Measurements from ENCODE around the gene SLC25A2. TPM values are rescaled to one million over a fixed set of nuclear protein-coding genes. Genes with fewer than 3 reads are reported as not detected.

The SLC25A2 gene
- total and polyA plus RNA-seq, 2 of the 13 experiments (the other 11 are each of a cell fraction or from before 2014, with no cell fraction given) = 0.13 TPM; not detected in 1

DNA sequence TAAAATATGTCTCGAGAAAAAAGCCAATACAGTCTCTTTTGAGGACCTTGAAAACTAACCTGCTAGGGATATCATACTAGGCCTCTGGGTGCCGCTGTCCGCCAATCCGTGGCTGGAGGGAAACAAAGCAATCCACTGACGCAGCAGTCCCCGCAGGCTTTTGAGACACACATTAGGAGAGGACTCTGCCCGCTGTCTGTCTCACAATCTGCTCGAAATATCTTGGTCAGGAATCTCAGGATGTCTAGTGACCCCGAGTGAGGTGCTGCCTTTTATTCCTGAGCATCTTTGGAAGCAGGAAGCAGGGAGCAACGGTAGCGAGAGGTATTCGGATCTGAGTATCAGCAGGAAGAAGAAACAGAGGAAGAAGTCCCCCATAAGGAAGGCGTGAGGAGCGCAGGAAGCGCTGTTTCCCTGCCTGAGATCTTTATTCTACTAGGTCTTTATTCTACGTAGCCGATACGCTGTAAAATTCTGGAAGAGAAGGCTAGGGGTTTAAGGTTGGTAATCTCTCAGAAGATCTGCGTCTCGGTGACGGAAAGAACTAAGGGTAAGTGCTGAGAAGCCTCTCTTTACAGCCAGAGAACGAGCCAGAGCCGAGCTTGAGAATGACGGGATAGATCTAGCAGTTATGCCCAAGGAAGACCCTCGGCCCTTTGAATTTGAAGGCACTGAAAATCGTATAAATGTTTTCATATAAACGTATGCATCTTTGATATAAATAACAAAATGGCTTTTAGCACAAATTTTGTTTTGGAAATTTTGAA lies 22.4 kb upstream of the SLC25A2 start (continued):
- TF ChIP-seq, protein P1, sequence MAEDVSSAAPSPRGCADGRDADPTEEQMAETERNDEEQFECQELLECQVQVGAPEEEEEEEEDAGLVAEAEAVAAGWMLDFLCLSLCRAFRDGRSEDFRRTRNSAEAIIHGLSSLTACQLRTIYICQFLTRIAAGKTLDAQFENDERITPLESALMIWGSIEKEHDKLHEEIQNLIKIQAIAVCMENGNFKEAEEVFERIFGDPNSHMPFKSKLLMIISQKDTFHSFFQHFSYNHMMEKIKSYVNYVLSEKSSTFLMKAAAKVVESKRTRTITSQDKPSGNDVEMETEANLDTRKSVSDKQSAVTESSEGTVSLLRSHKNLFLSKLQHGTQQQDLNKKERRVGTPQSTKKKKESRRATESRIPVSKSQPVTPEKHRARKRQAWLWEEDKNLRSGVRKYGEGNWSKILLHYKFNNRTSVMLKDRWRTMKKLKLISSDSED (CRISPR knock-in tag; IDR thresholded peaks at IDR 0.05) = no peak
- TF ChIP-seq, protein P2, sequence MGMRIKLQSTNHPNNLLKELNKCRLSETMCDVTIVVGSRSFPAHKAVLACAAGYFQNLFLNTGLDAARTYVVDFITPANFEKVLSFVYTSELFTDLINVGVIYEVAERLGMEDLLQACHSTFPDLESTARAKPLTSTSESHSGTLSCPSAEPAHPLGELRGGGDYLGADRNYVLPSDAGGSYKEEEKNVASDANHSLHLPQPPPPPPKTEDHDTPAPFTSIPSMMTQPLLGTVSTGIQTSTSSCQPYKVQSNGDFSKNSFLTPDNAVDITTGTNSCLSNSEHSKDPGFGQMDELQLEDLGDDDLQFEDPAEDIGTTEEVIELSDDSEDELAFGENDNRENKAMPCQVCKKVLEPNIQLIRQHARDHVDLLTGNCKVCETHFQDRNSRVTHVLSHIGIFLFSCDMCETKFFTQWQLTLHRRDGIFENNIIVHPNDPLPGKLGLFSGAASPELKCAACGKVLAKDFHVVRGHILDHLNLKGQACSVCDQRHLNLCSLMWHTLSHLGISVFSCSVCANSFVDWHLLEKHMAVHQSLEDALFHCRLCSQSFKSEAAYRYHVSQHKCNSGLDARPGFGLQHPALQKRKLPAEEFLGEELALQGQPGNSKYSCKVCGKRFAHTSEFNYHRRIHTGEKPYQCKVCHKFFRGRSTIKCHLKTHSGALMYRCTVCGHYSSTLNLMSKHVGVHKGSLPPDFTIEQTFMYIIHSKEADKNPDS (CRISPR knock-in tag; IDR thresholded peaks at IDR 0.05) = no peak
- TF ChIP-seq HOXD1 (CRISPR knock-in tag; IDR thresholded peaks at IDR 0.05) (no peak), MIER3 (CRISPR knock-in tag; IDR thresholded peaks at IDR 0.05; ENCODE audit: borderline replicate concordance) (no peak), PAX8 (CRISPR knock-in tag; IDR thresholded peaks at IDR 0.05; ENCODE audit: borderline replicate concordance) (no peak), SALL1 (CRISPR knock-in tag; IDR thresholded peaks at IDR 0.05) (peak; percentile 41; the same call in 1 of the 2 replicates), TSC22D2 (CRISPR knock-in tag; IDR thresholded peaks at IDR 0.05; ENCODE audit: borderline replicate concordance) (no peak), ZNF605 (CRISPR knock-in tag; IDR thresholded peaks at IDR 0.05) (peak; percentile 26; the same call in 1 of the 2 replicates), ZNF878 (CRISPR knock-in tag; IDR thresholded peaks at IDR 0.05) (no peak), MAFK (conservative IDR thresholded peaks at IDR 0.05 in 1 of 2, IDR thresholded peaks at IDR 0.05 in 1 of 2; ENCODE audit: low read length in 2 of 2) (0 out of 4 replicates have a peak, but pooled peaks of 1 of the 2 experiments have one; percentile 21), XRCC5 (optimal IDR thresholded peaks at IDR 0.05; ENCODE audit: low read length) (peak; percentile 48), ZNF816 (CRISPR knock-in tag; IDR thresholded peaks at IDR 0.05; ENCODE audit: borderline replicate concordance) (no peak), ZNF496 (CRISPR knock-in tag; IDR thresholded peaks at IDR 0.05; ENCODE audit: insufficient replicate concordance) (no peak)
- TF ChIP-seq, protein P3, sequence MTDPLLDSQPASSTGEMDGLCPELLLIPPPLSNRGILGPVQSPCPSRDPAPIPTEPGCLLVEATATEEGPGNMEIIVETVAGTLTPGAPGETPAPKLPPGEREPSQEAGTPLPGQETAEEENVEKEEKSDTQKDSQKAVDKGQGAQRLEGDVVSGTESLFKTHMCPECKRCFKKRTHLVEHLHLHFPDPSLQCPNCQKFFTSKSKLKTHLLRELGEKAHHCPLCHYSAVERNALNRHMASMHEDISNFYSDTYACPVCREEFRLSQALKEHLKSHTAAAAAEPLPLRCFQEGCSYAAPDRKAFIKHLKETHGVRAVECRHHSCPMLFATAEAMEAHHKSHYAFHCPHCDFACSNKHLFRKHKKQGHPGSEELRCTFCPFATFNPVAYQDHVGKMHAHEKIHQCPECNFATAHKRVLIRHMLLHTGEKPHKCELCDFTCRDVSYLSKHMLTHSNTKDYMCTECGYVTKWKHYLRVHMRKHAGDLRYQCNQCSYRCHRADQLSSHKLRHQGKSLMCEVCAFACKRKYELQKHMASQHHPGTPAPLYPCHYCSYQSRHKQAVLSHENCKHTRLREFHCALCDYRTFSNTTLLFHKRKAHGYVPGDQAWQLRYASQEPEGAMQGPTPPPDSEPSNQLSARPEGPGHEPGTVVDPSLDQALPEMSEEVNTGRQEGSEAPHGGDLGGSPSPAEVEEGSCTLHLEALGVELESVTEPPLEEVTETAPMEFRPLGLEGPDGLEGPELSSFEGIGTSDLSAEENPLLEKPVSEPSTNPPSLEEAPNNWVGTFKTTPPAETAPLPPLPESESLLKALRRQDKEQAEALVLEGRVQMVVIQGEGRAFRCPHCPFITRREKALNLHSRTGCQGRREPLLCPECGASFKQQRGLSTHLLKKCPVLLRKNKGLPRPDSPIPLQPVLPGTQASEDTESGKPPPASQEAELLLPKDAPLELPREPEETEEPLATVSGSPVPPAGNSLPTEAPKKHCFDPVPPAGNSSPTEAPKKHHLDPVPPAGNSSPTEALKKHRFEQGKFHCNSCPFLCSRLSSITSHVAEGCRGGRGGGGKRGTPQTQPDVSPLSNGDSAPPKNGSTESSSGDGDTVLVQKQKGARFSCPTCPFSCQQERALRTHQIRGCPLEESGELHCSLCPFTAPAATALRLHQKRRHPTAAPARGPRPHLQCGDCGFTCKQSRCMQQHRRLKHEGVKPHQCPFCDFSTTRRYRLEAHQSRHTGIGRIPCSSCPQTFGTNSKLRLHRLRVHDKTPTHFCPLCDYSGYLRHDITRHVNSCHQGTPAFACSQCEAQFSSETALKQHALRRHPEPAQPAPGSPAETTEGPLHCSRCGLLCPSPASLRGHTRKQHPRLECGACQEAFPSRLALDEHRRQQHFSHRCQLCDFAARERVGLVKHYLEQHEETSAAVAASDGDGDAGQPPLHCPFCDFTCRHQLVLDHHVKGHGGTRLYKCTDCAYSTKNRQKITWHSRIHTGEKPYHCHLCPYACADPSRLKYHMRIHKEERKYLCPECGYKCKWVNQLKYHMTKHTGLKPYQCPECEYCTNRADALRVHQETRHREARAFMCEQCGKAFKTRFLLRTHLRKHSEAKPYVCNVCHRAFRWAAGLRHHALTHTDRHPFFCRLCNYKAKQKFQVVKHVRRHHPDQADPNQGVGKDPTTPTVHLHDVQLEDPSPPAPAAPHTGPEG (CRISPR knock-in tag; IDR thresholded peaks at IDR 0.05) = no peak
- TF ChIP-seq, protein P4, sequence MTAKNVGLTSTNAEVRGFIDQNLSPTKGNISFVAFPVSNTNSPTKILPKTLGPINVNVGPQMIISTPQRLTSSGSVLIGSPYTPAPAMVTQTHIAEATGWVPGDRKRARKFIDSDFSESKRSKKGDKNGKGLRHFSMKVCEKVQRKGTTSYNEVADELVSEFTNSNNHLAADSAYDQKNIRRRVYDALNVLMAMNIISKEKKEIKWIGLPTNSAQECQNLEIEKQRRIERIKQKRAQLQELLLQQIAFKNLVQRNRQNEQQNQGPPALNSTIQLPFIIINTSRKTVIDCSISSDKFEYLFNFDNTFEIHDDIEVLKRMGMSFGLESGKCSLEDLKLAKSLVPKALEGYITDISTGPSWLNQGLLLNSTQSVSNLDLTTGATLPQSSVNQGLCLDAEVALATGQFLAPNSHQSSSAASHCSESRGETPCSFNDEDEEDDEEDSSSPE (CRISPR knock-in tag; IDR thresholded peaks at IDR 0.05) = no peak
